Measurements from ENCODE around the gene PLPPR3.

- TF ChIP-seq CTCF (IDR thresholded peaks at IDR 0.05; ENCODE audit: insufficient read depth, low read length, poor library complexity, severe bottlenecking) (no peak), EZH2phosphoT487 (conservative IDR thresholded peaks at IDR 0.05; ENCODE audit: low read length) (no peak)
Observed at GRCh38 chr19:780935-781334, 40.8 kb downstream of the PLPPR3 start.

Data from SU-DHL-6 (cell line).